Mesenteric fat pad (tissue), 1 donor: ENCODE results near the gene CDK5RAP3. TPM values are rescaled to one million over a fixed set of nuclear protein-coding genes. Genes with fewer than 3 reads are reported as not detected.

Experiments used
- DNase-seq: peaks from one replicate; pipeline ENCODE4 v3.0.0-alpha.2; 2020; ENCODE audit warnings: low spot score
- total RNA-seq: library from RNA; stranded (reverse); fragmentation: NEBNext Ultra II Directional; extraction: Animal tissue kit (Norgen Biotek cat#: 25700); gene quantifications from one replicate; pipeline ENCODE4 v1.2.1, GENCODE V29; 2021
- donor health status: DM: yes; HTN: yes; CAD: no.

CDK5RAP3 gene
- total RNA-seq, 1 donor from 2014 or later, result 105 TPM

- peak; percentile 4 for DNase-seq
Observed at GRCh38 chr17:48021934-48022333, 51.0 kb downstream of the CDK5RAP3 start.

- no peak for DNase-seq
Observed at GRCh38 chr17:48022901-48023300, 52.0 kb downstream of the CDK5RAP3 start.

- DNase-seq, result peak; percentile 92
Observed at GRCh38 chr17:48023400-48024148, 52.7 kb downstream of the CDK5RAP3 start.

- peak; percentile 90 for DNase-seq
Observed at GRCh38 chr17:48024149-48025039, 53.5 kb downstream of the CDK5RAP3 start.

GRCh38 chr17:48025040-48025903 lies 54.4 kb downstream of the CDK5RAP3 start:
- DNase-seq, result peak; percentile 99

- DNase-seq, result peak; percentile 30
Observed at GRCh38 chr17:48025904-48026501, 55.1 kb downstream of the CDK5RAP3 start.

- peak; percentile 91 for DNase-seq
Observed at GRCh38 chr17:48026502-48027321, 55.8 kb downstream of the CDK5RAP3 start.

- peak; percentile 85 for DNase-seq
Observed at GRCh38 chr17:48027322-48027981, 56.5 kb downstream of the CDK5RAP3 start.

GRCh38 chr17:48028736-48029135 lies 57.8 kb downstream of the CDK5RAP3 start:
- DNase-seq, result peak; percentile 20

- DNase-seq, result peak; percentile 49
Observed at GRCh38 chr17:48030531-48030930, 59.6 kb downstream of the CDK5RAP3 start.

Other genes starting within 250 kb of the CDK5RAP3 start
- 0.35 TPM for gene TBX21, start 237.9 kb upstream of the CDK5RAP3 start, total RNA-seq
- gene OSBPL7, start 149.3 kb upstream of the CDK5RAP3 start, total RNA-seq, result 5.1 TPM
- 33.5 TPM for gene MRPL10, start 139.6 kb upstream of the CDK5RAP3 start, total RNA-seq
- not detected for gene LRRC46, start 139.4 kb upstream of the CDK5RAP3 start, total RNA-seq
- gene SCRN2, start 129.8 kb upstream of the CDK5RAP3 start, total RNA-seq, result 70.6 TPM
- gene SP6, start 120.0 kb upstream of the CDK5RAP3 start, total RNA-seq, result 1.9 TPM
- 12.7 TPM for gene SP2, start 74.9 kb upstream of the CDK5RAP3 start, total RNA-seq
- gene PNPO, start 29.5 kb upstream of the CDK5RAP3 start, total RNA-seq, result 28.2 TPM
- not detected for gene PRR15L, start 13.2 kb upstream of the CDK5RAP3 start, total RNA-seq
- 64.4 TPM for gene COPZ2, start 66.7 kb downstream of the CDK5RAP3 start, total RNA-seq
- 171 TPM for gene NFE2L1, start 77.2 kb downstream of the CDK5RAP3 start, total RNA-seq
- 34.0 TPM for gene CBX1, start 130.4 kb downstream of the CDK5RAP3 start, total RNA-seq
- 20.7 TPM for gene SNX11, start 136.7 kb downstream of the CDK5RAP3 start, total RNA-seq